Esophagus (tissue), 2 donors: ENCODE measurements around the gene TJP2. TPM values are rescaled to one million over a fixed set of nuclear protein-coding genes. Genes with fewer than 3 reads are reported as not detected.

Source experiments
- H3K27ac ChIP-seq, 2 donors: one replicate each; pipeline ENCODE4 v1.5.1; 2013; ENCODE audit warnings: low read depth in 2 of 2, mild to moderate bottlenecking in 2 of 2, inconsistent platforms in 1 of 2, low read length in 1 of 2, moderate library complexity in 1 of 2
- H3K27me3 ChIP-seq, 2 donors: one replicate each; pipeline ENCODE4 v1.6.1; 2013; ENCODE audit warnings: low read length in 2 of 2, control low read depth in 1 of 2, mild to moderate bottlenecking in 1 of 2; ENCODE audit not compliant: insufficient read depth in 2 of 2, control insufficient read depth in 1 of 2
- H3K36me3 ChIP-seq, 2 donors: one replicate each; pipeline ENCODE4 v1.6.1; 2013; ENCODE audit warnings: low read length in 1 of 2; ENCODE audit not compliant: control insufficient read depth in 2 of 2, insufficient read depth in 2 of 2
- H3K4me1 ChIP-seq, 2 donors: one replicate each; pipeline ENCODE4 v1.6.1; 2013; ENCODE audit warnings: low read length in 1 of 2; ENCODE audit not compliant: control insufficient read depth in 2 of 2, insufficient read depth in 2 of 2
- H3K4me3 ChIP-seq, 2 donors: one replicate each; pipeline ENCODE4 v1.5.1; 2013; ENCODE audit warnings: low read length in 2 of 2, mild to moderate bottlenecking in 2 of 2, low read depth in 1 of 2, moderate library complexity in 1 of 2
- H3K9me3 ChIP-seq, 2 donors: one replicate each; pipeline ENCODE4 v1.6.1; 2013; ENCODE audit warnings: mild to moderate bottlenecking in 2 of 2, low read depth in 1 of 2, low read length in 1 of 2, moderate library complexity in 1 of 2; ENCODE audit not compliant: control insufficient read depth in 2 of 2, insufficient read depth in 1 of 2
- WGBS, 2 donors: extraction: QIAGEN DNeasy Blood & Tissue Kit; methylation state at CpG; one replicate each; pipeline ENCODE4 v1.1.7; 2013; 5-methylcytosine and 5-hydroxymethylcytosine counted together
- polyA plus RNA-seq, 2 donors: library from polyadenylated mRNA; stranded (reverse); fragments of 200-250 nt; gene quantifications; one replicate each; pipeline ENCODE4 v1.2.3, GENCODE V29; 2013
- donor health status: healthy with polysubstance abuse.
- donor health status: Bipolar disorder and iron deficiency.

Gene TJP2
- polyA plus RNA-seq, 2 donors, result 61.5 to 63.9 TPM

- no peak overlapping the region for H3K4me3 ChIP-seq
- no peaks in the 10 kb centered on the region for H3K36me3 ChIP-seq
- WGBS, 2 donors, result 50 to 55% methylated on average over 7 of the region's 7 CpGs
- no peaks in the 10 kb centered on the region for H3K9me3 ChIP-seq
- H3K4me1 ChIP-seq, result no peaks in the 10 kb centered on the region
- H3K27ac ChIP-seq, result no peak overlapping the region
- no peaks in the 10 kb centered on the region for H3K27me3 ChIP-seq
Measured at GRCh38 chr9:69186841-69187611, 12.9 kb downstream of the TJP2 start.

- 94 to 96% methylated on average over 2 of the region's 2 CpGs for WGBS, 2 donors
- Histone ChIP-seq H3K27me3 (no peaks in the 10 kb centered on the region), H3K4me1 (no peaks in the 10 kb centered on the region), H3K4me3 (no peak overlapping the region), H3K9me3 (no peaks in the 10 kb centered on the region), H3K27ac (no peak overlapping the region), H3K36me3 (no peaks in the 10 kb centered on the region)
Measured at GRCh38 chr9:69188975-69189374, 14.9 kb downstream of the TJP2 start.

- H3K4me1 ChIP-seq, result no peaks in the 10 kb centered on the region
- WGBS, 2 donors, result 57 to 63% methylated on average over 5 of the region's 5 CpGs
- H3K4me3 ChIP-seq, result no peak overlapping the region
- H3K9me3 ChIP-seq, result no peaks in the 10 kb centered on the region
- no peaks in the 10 kb centered on the region for H3K27me3 ChIP-seq
- no peak overlapping the region for H3K27ac ChIP-seq
- H3K36me3 ChIP-seq, result no peaks in the 10 kb centered on the region
Measured at GRCh38 chr9:69190086-69190862, 16.2 kb downstream of the TJP2 start.

GRCh38 chr9:69190863-69191181 is 16.7 kb downstream of the TJP2 start:
- Histone ChIP-seq H3K4me3 (no peak overlapping the region), H3K36me3 (no peaks in the 10 kb centered on the region), H3K4me1 (no peaks in the 10 kb centered on the region), H3K9me3 (no peaks in the 10 kb centered on the region), H3K27me3 (no peaks in the 10 kb centered on the region), H3K27ac (no peak overlapping the region)
- 44 to 50% methylated on average over 1 of the region's 1 CpG for WGBS, 2 donors

- Histone ChIP-seq H3K27ac (no peak overlapping the region), H3K36me3 (no peaks in the 10 kb centered on the region), H3K4me1 (no peaks in the 10 kb centered on the region), H3K9me3 (no peaks in the 10 kb centered on the region), H3K27me3 (no peaks in the 10 kb centered on the region), H3K4me3 (no peak overlapping the region)
- 67 to 73% methylated on average over 3 of the region's 3 CpGs for WGBS, 2 donors
Measured at GRCh38 chr9:69191231-69191630, 17.2 kb downstream of the TJP2 start.

- Histone ChIP-seq H3K36me3 (no peaks in the 10 kb centered on the region), H3K27me3 (no peaks in the 10 kb centered on the region), H3K27ac (no peak overlapping the region), H3K4me3 (no peak overlapping the region), H3K9me3 (no peaks in the 10 kb centered on the region), H3K4me1 (no peaks in the 10 kb centered on the region)
- 84 to 89% methylated on average over 3 of the region's 3 CpGs for WGBS, 2 donors
Measured at GRCh38 chr9:69192214-69192613, 18.1 kb downstream of the TJP2 start.

GRCh38 chr9:69193685-69194032 is 19.6 kb downstream of the TJP2 start:
- Histone ChIP-seq H3K4me1 (no peaks in the 10 kb centered on the region), H3K9me3 (no peaks in the 10 kb centered on the region)
- WGBS, 2 donors, result 79 to 92% methylated on average over 1 of the region's 1 CpG

GRCh38 chr9:69194702-69195418 is 20.8 kb downstream of the TJP2 start:
- H3K36me3 ChIP-seq, result no peaks in the 10 kb centered on the region
- no peak overlapping the region for H3K27ac ChIP-seq
- H3K4me1 ChIP-seq, result no peaks in the 10 kb centered on the region
- H3K4me3 ChIP-seq, result no peak overlapping the region
- H3K27me3 ChIP-seq, result no peaks in the 10 kb centered on the region
- H3K9me3 ChIP-seq, result no peaks in the 10 kb centered on the region
- 53 to 77% methylated on average over 5 of the region's 5 CpGs for WGBS, 2 donors

More at GRCh38 chr9:69193685-69194032, 19.6 kb downstream of the TJP2 start:
- no peak overlapping the region for H3K4me3 ChIP-seq
- H3K27ac ChIP-seq, result no peak overlapping the region
- H3K36me3 ChIP-seq, result no peaks in the 10 kb centered on the region
- H3K27me3 ChIP-seq, result no peaks in the 10 kb centered on the region

GRCh38 chr9:69195668-69196067 is 21.6 kb downstream of the TJP2 start:
- Histone ChIP-seq H3K27ac (no peak overlapping the region), H3K27me3 (no peaks in the 10 kb centered on the region), H3K9me3 (no peaks in the 10 kb centered on the region), H3K4me1 (no peaks in the 10 kb centered on the region), H3K4me3 (no peak overlapping the region), H3K36me3 (no peaks in the 10 kb centered on the region)
- 54 to 79% methylated on average over 3 of the region's 3 CpGs for WGBS, 2 donors
